22Rv1 (cell line): ENCODE data around the gene GPRIN1.

Source experiments
- ZFX ChIP-seq: fragments of 450-650 bp; IDR thresholded peaks from 2 replicates; pipeline ENCODE4 v1.6.1; 2017; ENCODE audit warnings: antibody characterized with exemption, borderline replicate concordance
- TF ChIP-seq, protein P1 (sequence below): fragments of 450-650 bp; IDR thresholded peaks from 2 replicates; pipeline ENCODE4 v1.5.1; 2017; ENCODE audit warnings: mild to moderate bottlenecking

GRCh38 chr5:176581361-176581760 is 28.6 kb downstream of the GPRIN1 start:
- TF ChIP-seq, protein P1, sequence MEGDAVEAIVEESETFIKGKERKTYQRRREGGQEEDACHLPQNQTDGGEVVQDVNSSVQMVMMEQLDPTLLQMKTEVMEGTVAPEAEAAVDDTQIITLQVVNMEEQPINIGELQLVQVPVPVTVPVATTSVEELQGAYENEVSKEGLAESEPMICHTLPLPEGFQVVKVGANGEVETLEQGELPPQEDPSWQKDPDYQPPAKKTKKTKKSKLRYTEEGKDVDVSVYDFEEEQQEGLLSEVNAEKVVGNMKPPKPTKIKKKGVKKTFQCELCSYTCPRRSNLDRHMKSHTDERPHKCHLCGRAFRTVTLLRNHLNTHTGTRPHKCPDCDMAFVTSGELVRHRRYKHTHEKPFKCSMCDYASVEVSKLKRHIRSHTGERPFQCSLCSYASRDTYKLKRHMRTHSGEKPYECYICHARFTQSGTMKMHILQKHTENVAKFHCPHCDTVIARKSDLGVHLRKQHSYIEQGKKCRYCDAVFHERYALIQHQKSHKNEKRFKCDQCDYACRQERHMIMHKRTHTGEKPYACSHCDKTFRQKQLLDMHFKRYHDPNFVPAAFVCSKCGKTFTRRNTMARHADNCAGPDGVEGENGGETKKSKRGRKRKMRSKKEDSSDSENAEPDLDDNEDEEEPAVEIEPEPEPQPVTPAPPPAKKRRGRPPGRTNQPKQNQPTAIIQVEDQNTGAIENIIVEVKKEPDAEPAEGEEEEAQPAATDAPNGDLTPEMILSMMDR: no peak
- TF ChIP-seq ZFX: no peak
